Measurements from ENCODE around the gene CLDN6.
A peak's percentile ranks its signal among the peaks of the same experiment; 100 is the strongest.

The CLDN6 gene

DNA sequence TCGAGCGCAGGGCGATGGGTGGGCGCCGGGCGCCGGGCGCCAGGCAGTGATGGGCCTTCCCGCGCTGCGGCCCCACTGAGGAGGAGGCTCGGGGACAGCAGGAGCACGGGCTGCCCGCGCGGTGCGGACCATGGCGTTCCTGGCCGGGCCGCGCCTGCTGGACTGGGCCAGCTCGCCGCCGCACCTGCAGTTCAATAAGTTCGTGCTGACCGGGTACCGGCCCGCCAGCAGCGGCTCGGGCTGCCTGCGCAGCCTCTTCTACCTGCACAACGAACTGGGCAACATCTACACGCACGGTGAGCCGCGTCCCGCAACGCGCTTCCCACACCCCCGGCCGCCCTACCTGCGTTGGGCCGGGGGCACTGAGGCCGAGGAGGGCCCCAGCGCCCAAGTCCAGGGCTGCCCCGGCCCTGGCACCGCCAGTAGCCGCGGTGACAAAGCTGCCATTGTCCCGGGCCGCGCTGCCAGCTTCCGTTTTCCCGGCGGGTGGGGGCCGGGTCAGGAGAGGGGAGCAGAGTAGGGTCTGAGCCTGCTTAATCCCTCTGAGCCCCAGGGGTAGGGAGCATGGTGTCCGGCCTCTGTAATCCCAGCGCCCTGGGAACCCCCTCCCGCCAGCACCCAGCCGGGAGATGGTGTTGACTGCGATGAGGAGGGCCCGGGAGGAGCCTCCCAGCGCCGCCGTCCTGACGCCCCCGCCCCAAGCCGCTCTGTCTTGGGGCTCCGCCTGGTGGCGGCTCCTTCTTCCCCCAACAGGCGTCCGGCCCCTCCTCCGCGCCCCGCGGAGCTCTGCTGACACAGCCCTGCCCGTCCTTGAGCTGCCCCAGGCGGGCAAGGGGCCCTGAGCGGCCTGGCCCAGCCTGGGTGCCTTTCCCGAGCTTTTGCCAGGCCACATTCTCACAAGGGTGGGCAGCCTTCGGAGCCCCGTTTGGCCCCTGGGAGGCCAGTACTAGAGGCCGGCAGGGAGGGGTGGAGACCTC, 48.1 kb downstream of the CLDN6 start:
- DNase-seq, result peak; percentile 59

DNA sequence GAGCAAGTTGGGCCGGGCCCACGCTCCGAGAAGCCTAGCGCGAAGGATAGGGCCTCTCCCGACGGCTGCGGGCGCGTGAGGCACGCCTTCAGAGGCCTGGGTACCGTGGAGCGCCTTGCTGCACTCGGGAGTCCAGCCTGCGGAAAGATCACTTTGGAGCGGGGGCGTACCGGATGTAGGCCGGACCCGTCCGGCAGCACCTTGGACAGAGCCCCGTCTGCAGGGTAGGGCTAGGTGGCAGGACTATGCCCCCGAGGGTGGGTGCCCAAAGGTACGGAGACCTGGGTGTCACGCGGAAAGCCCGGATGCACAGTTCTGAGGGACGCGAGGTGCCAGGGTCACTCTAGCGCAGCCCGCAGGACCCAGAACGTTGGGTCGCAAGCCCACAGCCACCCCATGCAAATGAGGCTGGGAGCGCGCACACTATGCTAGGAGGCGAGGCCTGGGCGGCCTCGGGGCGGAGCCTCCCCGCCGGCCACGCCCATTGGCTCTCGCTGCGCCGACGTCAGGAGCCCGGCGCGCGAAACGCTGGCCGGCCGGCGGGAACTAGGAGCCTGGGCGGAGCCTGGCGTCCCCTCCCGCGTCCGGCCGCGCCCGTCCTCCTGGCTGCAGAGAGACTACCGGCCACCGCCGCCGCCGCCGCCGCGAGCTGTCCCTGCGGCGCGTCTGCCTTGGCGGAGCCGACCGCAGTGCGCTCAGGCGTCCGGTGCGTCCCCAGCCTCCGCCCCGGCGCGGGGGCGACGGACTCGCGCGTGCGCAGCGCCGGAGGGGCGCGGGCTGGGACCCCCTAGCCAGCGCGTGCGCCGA, 49.0 kb downstream of the CLDN6 start, which contains the start of gene PAQR4:
Gene PAQR4 (plus strand): TSS at position 611 of the 807 bp plus-strand sequence. CDS start 327 bp downstream, outside the sequence.
- DNase-seq, result peak; percentile 61

DNA sequence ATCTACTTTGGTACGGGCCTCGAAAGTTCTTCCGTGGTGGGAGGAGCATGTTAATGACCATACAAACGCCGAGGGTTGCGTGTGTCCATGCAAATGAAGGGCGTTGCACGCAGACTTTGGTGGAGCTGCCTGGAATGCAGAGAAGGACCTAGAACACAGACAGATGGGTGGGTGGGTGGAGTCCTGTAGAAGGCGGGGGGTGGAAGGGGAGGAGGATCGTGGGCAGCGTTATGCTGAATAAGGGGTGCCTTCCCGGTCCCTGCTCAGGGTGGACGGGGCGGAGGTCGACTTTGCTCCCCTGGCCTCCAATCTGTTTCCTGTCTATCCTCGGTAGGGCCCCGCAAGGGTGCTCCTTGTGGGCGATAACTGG, 49.6 kb downstream of the CLDN6 start:
- DNase-seq, result no peak

DNA sequence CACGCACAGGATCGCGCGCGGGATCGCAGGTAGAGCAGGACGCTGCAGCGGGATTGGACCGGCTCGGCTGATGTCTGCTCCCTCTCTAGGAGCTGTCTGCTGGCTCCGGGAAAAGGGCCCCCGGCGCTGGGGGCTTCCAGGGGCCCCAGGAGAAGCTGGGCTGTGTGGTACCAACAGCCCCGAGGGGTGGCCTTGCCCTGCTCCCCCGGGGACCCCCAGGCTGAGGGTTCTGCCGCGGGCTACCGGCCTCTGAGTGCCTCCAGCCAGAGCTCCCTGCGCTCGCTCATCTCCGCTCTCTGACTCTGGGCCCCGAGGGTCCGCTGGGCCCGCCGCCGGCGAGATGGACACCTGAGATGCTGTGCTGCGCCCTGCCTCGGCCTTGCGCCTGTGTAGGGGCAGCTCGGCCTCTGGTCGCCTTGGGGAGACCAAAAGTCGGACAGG, 50.2 kb downstream of the CLDN6 start:
- DNase-seq, result no peak

DNA sequence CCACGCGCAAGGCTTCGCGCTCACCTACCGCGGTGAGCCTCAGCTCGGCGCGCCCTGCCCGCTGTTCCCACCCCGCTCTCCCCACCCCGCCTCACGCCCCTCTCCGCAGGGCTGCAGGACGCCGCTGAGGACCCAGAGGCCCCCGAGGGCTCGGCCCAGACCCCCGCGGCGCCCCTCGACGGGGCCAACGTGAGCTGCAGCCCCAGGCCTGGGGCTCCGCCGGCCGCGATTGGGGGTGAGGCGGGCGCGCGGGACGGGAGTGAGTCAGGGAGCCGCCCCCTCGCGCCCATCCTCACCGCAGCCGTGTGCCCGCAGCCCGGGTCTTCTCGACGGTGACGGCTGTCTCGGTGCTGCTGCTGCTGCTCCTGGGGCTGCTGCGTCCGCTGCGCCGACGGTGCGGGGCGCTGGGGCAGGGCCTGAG, 50.8 kb downstream of the CLDN6 start:
- no peak for DNase-seq

DNA sequence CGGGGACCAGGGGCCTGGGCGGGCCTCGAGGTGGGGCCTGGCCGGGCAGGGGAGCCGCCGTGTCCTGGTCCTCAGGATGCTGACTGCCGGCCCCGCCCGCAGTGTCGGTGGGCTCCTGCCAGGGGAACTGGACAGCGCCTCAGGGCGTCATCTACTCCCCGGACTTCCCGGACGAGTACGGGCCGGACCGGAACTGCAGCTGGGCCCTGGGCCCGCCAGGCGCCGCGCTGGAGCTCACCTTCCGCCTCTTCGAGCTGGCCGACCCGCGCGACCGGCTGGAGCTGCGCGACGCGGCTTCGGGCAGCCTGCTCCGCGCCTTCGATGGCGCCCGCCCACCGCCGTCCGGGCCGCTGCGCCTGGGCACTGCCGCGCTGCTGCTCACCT, 51.2 kb downstream of the CLDN6 start:
- DNase-seq, result no peak

DNA sequence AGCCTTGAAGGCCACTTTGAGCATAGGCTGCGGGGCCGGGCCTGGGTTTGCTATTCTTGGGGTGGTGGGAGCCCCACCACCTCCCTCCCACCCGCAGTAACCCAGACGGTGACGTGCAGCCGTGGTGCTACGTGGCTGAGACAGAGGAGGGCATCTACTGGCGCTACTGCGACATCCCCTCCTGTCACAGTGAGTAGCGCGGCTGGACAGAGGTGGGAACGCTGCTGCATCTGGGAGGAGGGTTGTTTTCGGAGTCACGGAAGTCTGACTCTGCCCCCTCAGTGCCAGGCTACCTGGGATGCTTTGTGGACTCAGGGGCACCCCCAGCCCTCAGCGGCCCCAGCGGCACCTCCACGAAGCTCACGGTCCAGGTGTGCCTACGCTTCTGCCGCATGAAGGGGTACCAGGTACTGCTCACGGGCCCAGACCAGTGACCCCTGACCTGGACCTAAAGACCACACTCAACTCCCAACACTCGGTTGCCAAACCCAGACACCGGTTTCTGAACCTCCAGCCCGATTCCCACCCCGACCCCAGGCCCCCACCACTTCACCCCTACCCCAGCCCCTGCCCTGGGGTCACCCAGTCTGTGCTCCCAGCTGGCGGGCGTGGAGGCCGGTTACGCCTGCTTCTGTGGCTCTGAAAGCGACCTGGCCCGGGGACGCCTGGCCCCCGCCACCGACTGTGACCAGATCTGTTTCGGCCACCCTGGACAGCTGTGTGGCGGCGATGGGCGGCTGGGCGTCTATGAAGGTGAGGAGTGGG, 51.8 kb downstream of the CLDN6 start:
- DNase-seq, result no peak
